Measurements from ENCODE around the gene TGM2.

Gene TGM2

GRCh38 chr20:38158701-38159351 is 6.2 kb downstream of the TGM2 start:
- no peak for DNase-seq

- no peak for DNase-seq
These were observed 7.2 kb downstream of the TGM2 start for GRCh38 chr20:38157635-38158495.

GRCh38 chr20:38156888-38157634 is 8.0 kb downstream of the TGM2 start:
- no peak for DNase-seq

GRCh38 chr20:38156280-38156679 is 8.8 kb downstream of the TGM2 start:
- DNase-seq: no peak

- DNase-seq: no peak
These were observed 9.3 kb downstream of the TGM2 start for GRCh38 chr20:38155811-38156210.

- no peak for DNase-seq
These were observed 11.7 kb downstream of the TGM2 start for GRCh38 chr20:38153401-38153800.

GRCh38 chr20:38152621-38153221 is 12.3 kb downstream of the TGM2 start:
- DNase-seq: no peak

- DNase-seq: no peak
These were observed 12.9 kb downstream of the TGM2 start for GRCh38 chr20:38152175-38152620.

GRCh38 chr20:38151455-38151854 is 13.6 kb downstream of the TGM2 start:
- DNase-seq: no peak

GRCh38 chr20:38150335-38151170 is 14.5 kb downstream of the TGM2 start:
- no peak for DNase-seq

- no peak for DNase-seq
These were observed 16.6 kb downstream of the TGM2 start for GRCh38 chr20:38148328-38149102.

- no peak for DNase-seq
These were observed 17.3 kb downstream of the TGM2 start for GRCh38 chr20:38147751-38148150.

GRCh38 chr20:38147163-38147562 is 17.9 kb downstream of the TGM2 start:
- no peak for DNase-seq

- DNase-seq: peak in 2 of 3 experiments; percentile 24 to 51
These were observed 18.4 kb downstream of the TGM2 start for GRCh38 chr20:38146628-38147027.

GRCh38 chr20:38146156-38146555 is 18.9 kb downstream of the TGM2 start:
- DNase-seq: no peak

GRCh38 chr20:38145729-38146075 is 19.4 kb downstream of the TGM2 start:
- no peak for DNase-seq

GRCh38 chr20:38144974-38145728 is 19.9 kb downstream of the TGM2 start:
- DNase-seq: no peak

- DNase-seq: no peak
These were observed 20.5 kb downstream of the TGM2 start for GRCh38 chr20:38144598-38144973.

- peak in 1 of 3 experiments; percentile 15 for DNase-seq
These were observed 21.2 kb downstream of the TGM2 start for GRCh38 chr20:38143646-38144554.

- DNase-seq: no peak
These were observed 21.8 kb downstream of the TGM2 start for GRCh38 chr20:38143238-38143645.
